ENCODE measurements around the gene LRRC28.

DNA sequence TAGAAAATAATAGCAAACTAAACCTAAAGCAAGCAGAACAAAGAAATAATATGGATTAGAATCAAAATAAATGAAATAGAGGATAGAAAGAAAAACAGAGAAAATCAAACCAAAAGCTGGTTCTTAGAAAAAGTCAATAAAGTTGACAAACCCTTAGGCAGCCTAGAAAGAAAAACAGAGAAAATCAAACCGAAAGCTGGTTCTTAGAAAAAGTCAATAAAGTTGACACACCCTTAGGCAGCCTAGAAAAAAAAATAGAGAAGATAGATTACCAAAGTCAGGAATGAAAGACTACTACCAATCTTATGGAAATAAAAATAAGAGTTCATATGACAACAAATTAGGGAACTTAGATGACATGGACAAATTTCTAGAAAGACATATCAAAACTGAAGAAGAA lies 142.4 kb downstream of the LRRC28 start:
- TF ChIP-seq, protein P1, sequence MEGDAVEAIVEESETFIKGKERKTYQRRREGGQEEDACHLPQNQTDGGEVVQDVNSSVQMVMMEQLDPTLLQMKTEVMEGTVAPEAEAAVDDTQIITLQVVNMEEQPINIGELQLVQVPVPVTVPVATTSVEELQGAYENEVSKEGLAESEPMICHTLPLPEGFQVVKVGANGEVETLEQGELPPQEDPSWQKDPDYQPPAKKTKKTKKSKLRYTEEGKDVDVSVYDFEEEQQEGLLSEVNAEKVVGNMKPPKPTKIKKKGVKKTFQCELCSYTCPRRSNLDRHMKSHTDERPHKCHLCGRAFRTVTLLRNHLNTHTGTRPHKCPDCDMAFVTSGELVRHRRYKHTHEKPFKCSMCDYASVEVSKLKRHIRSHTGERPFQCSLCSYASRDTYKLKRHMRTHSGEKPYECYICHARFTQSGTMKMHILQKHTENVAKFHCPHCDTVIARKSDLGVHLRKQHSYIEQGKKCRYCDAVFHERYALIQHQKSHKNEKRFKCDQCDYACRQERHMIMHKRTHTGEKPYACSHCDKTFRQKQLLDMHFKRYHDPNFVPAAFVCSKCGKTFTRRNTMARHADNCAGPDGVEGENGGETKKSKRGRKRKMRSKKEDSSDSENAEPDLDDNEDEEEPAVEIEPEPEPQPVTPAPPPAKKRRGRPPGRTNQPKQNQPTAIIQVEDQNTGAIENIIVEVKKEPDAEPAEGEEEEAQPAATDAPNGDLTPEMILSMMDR (IDR thresholded peaks at IDR 0.05; ENCODE audit: low read depth, low read length) = no peak
- TF ChIP-seq EZH2phosphoT487 (IDR thresholded peaks at IDR 0.05; ENCODE audit: low read depth) = no peak

All from OCI-LY3 (cell line).